MG63 (cell line): ENCODE results near the gene RAB11FIP2. TPM values are rescaled to one million over a fixed set of nuclear protein-coding genes. Genes with fewer than 3 reads are reported as not detected.

Source experiments
- DNase-seq: peaks from one replicate; pipeline ENCODE4 v3.0.0-alpha.2; 2020
- H3K27me3 ChIP-seq: fragments of 250-450 bp; sonication (Bioruptor Pico); 2 replicates; pipeline ENCODE4 v1.5.1; 2020; ENCODE audit warnings: mild to moderate bottlenecking, moderate library complexity
- H3K36me3 ChIP-seq: fragments of 250-450 bp; sonication (Bioruptor Pico); 2 replicates; pipeline ENCODE4 v1.5.1; 2020; ENCODE audit warnings: mild to moderate bottlenecking, moderate library complexity
- H3K4me3 ChIP-seq: fragments of 250-450 bp; sonication (Bioruptor Pico); 2 replicates; pipeline ENCODE4 v1.5.1; 2020; ENCODE audit warnings: mild to moderate bottlenecking, moderate library complexity
- H3K9me3 ChIP-seq: fragments of 250-450 bp; sonication (Bioruptor Pico); 2 replicates; pipeline ENCODE4 v1.5.1; 2020; ENCODE audit warnings: mild to moderate bottlenecking, moderate library complexity
- total RNA-seq: library from RNA; depleted of rRNA; stranded (reverse); fragments of >200 nt; shearing (Covaris generic); gene quantifications from 2 replicates; pipeline ENCODE4 v1.2.3, GENCODE V29; 2014; ENCODE audit warnings: low replicate concordance

Gene RAB11FIP2
- total RNA-seq, 1 experiment from 2014 or later: 10.4 TPM

- H3K4me3 ChIP-seq: no peak overlapping the region
- no peaks in the 10 kb centered on the region for H3K9me3 ChIP-seq
- H3K36me3 ChIP-seq: peaks cover 2% of the 10 kb centered on the region; the same call in 1 of the 2 replicates
- no peak for DNase-seq
- no peaks in the 10 kb centered on the region for H3K27me3 ChIP-seq
These were observed 39.0 kb downstream of the RAB11FIP2 start for GRCh38 chr10:118007773-118008172.

- Histone ChIP-seq H3K4me3 (no peak overlapping the region), H3K36me3 (peaks cover 2% of the 10 kb centered on the region), H3K27me3 (no peaks in the 10 kb centered on the region), H3K9me3 (no peaks in the 10 kb centered on the region)
- DNase-seq: no peak
These were observed 43.6 kb downstream of the RAB11FIP2 start for GRCh38 chr10:118003126-118003525.

GRCh38 chr10:118002581-118002980 lies 44.2 kb downstream of the RAB11FIP2 start:
- Histone ChIP-seq H3K4me3 (no peak overlapping the region), H3K36me3 (no peaks in the 10 kb centered on the region; the same call in none of the 2 replicates), H3K27me3 (no peaks in the 10 kb centered on the region), H3K9me3 (no peaks in the 10 kb centered on the region)
- DNase-seq: peak; percentile 29

- H3K36me3 ChIP-seq: peaks cover 3% of the 10 kb centered on the region
- no peak for DNase-seq
- no peaks in the 10 kb centered on the region for H3K9me3 ChIP-seq
- no peaks in the 10 kb centered on the region for H3K27me3 ChIP-seq
- no peak overlapping the region for H3K4me3 ChIP-seq
These were observed 49.1 kb downstream of the RAB11FIP2 start for GRCh38 chr10:117997673-117998072.

GRCh38 chr10:117996709-117997108 lies 50.0 kb downstream of the RAB11FIP2 start:
- Histone ChIP-seq H3K4me3 (no peak overlapping the region), H3K9me3 (no peaks in the 10 kb centered on the region), H3K36me3 (peaks cover 3% of the 10 kb centered on the region; the same call in 1 of the 2 replicates), H3K27me3 (no peaks in the 10 kb centered on the region)
- DNase-seq: no peak

- no peaks in the 10 kb centered on the region for H3K9me3 ChIP-seq
- no peaks in the 10 kb centered on the region for H3K27me3 ChIP-seq
- peaks cover 3% of the 10 kb centered on the region; the same call in 1 of the 2 replicates for H3K36me3 ChIP-seq
- DNase-seq: no peak
- no peak overlapping the region for H3K4me3 ChIP-seq
These were observed 52.0 kb downstream of the RAB11FIP2 start for GRCh38 chr10:117994771-117995170.

GRCh38 chr10:117993166-117993565 lies 53.6 kb downstream of the RAB11FIP2 start:
- H3K36me3 ChIP-seq: peaks cover 3% of the 10 kb centered on the region; the same call in 1 of the 2 replicates
- H3K27me3 ChIP-seq: no peaks in the 10 kb centered on the region
- no peak for DNase-seq
- no peak overlapping the region for H3K4me3 ChIP-seq
- H3K9me3 ChIP-seq: no peaks in the 10 kb centered on the region

- Histone ChIP-seq H3K9me3 (no peaks in the 10 kb centered on the region), H3K27me3 (no peaks in the 10 kb centered on the region), H3K4me3 (no peak overlapping the region), H3K36me3 (no peaks in the 10 kb centered on the region; the same call in 1 of the 2 replicates)
- no peak for DNase-seq
These were observed 55.0 kb downstream of the RAB11FIP2 start for GRCh38 chr10:117991701-117992100.

- no peaks in the 10 kb centered on the region for H3K27me3 ChIP-seq
- no peaks in the 10 kb centered on the region for H3K9me3 ChIP-seq
- no peak overlapping the region for H3K4me3 ChIP-seq
- DNase-seq: no peak
- no peaks in the 10 kb centered on the region for H3K36me3 ChIP-seq
These were observed 56.8 kb downstream of the RAB11FIP2 start for GRCh38 chr10:117989962-117990361.

GRCh38 chr10:117988814-117989213 lies 57.9 kb downstream of the RAB11FIP2 start:
- H3K9me3 ChIP-seq: no peaks in the 10 kb centered on the region
- no peaks in the 10 kb centered on the region for H3K36me3 ChIP-seq
- no peaks in the 10 kb centered on the region for H3K27me3 ChIP-seq
- H3K4me3 ChIP-seq: no peak overlapping the region
- DNase-seq: no peak

- Histone ChIP-seq H3K9me3 (no peaks in the 10 kb centered on the region), H3K27me3 (no peaks in the 10 kb centered on the region), H3K4me3 (no peak overlapping the region), H3K36me3 (no peaks in the 10 kb centered on the region)
- DNase-seq: no peak
These were observed 59.4 kb downstream of the RAB11FIP2 start for GRCh38 chr10:117987244-117987909.

GRCh38 chr10:117983961-117984360 lies 62.8 kb downstream of the RAB11FIP2 start:
- H3K9me3 ChIP-seq: no peaks in the 10 kb centered on the region; the same call in 1 of the 2 replicates
- no peak overlapping the region for H3K4me3 ChIP-seq
- H3K36me3 ChIP-seq: no peaks in the 10 kb centered on the region
- H3K27me3 ChIP-seq: no peaks in the 10 kb centered on the region
- no peak for DNase-seq

- no peak overlapping the region for H3K4me3 ChIP-seq
- DNase-seq: no peak
- H3K9me3 ChIP-seq: no peaks in the 10 kb centered on the region; the same call in 1 of the 2 replicates
- no peaks in the 10 kb centered on the region for H3K36me3 ChIP-seq
- H3K27me3 ChIP-seq: no peaks in the 10 kb centered on the region
These were observed 65.7 kb downstream of the RAB11FIP2 start for GRCh38 chr10:117980755-117981702.

GRCh38 chr10:117980216-117980615 lies 66.5 kb downstream of the RAB11FIP2 start:
- Histone ChIP-seq H3K4me3 (no peak overlapping the region), H3K9me3 (no peaks in the 10 kb centered on the region; the same call in 1 of the 2 replicates), H3K36me3 (no peaks in the 10 kb centered on the region), H3K27me3 (no peaks in the 10 kb centered on the region)
- no peak for DNase-seq

- no peaks in the 10 kb centered on the region for H3K36me3 ChIP-seq
- no peaks in the 10 kb centered on the region for H3K27me3 ChIP-seq
- no peak overlapping the region for H3K4me3 ChIP-seq
- H3K9me3 ChIP-seq: no peaks in the 10 kb centered on the region; the same call in 1 of the 2 replicates
- DNase-seq: no peak
These were observed 74.4 kb downstream of the RAB11FIP2 start for GRCh38 chr10:117972168-117972837.

- Histone ChIP-seq H3K27me3 (no peaks in the 10 kb centered on the region), H3K36me3 (no peaks in the 10 kb centered on the region), H3K4me3 (no peak overlapping the region), H3K9me3 (no peaks in the 10 kb centered on the region)
- no peak for DNase-seq
These were observed 75.8 kb downstream of the RAB11FIP2 start for GRCh38 chr10:117970962-117971361.

- no peak for DNase-seq
These were observed 77.1 kb downstream of the RAB11FIP2 start for GRCh38 chr10:117969592-117969991.

More at GRCh38 chr10:117969592-117969991, 77.1 kb downstream of the RAB11FIP2 start:
- Histone ChIP-seq H3K4me3 (no peak overlapping the region), H3K9me3 (no peaks in the 10 kb centered on the region), H3K36me3 (no peaks in the 10 kb centered on the region), H3K27me3 (no peaks in the 10 kb centered on the region)
